SK-N-SH (cell line): ENCODE results near the gene FSD2.

Source experiments
- RFX5 ChIP-seq: IDR thresholded peaks from 2 replicates; pipeline ENCODE4 v1.6.1; 2012; ENCODE audit warnings: mild to moderate bottlenecking, improper control_type of control experiment, low read length
- TF ChIP-seq, protein P1 (sequence below): fragments of 200-600 bp; sonication (generic); IDR thresholded peaks from 2 replicates; pipeline ENCODE4 v1.6.1; 2017; ENCODE audit warnings: antibody characterized with exemption, mild to moderate bottlenecking, moderate library complexity
- TF ChIP-seq, protein P2 (sequence below): IDR thresholded peaks from 2 replicates; pipeline ENCODE4 v1.4.0; 2012; ENCODE audit warnings: low read depth

- TF ChIP-seq, protein P1, sequence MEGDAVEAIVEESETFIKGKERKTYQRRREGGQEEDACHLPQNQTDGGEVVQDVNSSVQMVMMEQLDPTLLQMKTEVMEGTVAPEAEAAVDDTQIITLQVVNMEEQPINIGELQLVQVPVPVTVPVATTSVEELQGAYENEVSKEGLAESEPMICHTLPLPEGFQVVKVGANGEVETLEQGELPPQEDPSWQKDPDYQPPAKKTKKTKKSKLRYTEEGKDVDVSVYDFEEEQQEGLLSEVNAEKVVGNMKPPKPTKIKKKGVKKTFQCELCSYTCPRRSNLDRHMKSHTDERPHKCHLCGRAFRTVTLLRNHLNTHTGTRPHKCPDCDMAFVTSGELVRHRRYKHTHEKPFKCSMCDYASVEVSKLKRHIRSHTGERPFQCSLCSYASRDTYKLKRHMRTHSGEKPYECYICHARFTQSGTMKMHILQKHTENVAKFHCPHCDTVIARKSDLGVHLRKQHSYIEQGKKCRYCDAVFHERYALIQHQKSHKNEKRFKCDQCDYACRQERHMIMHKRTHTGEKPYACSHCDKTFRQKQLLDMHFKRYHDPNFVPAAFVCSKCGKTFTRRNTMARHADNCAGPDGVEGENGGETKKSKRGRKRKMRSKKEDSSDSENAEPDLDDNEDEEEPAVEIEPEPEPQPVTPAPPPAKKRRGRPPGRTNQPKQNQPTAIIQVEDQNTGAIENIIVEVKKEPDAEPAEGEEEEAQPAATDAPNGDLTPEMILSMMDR, result no peak
- TF ChIP-seq, protein P2, sequence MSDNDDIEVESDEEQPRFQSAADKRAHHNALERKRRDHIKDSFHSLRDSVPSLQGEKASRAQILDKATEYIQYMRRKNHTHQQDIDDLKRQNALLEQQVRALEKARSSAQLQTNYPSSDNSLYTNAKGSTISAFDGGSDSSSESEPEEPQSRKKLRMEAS, result no peak
- no peak for TF ChIP-seq RFX5
Measured at GRCh38 chr15:82851306-82851850, 45.5 kb upstream of the FSD2 start.
